Vagina (tissue), 2 donors: ENCODE results near the gene C22orf39.

ENCODE experiments used
- CTCF ChIP-seq, 3 experiments: fragments of 450-650 bp in 2 of 3; fragments of 200-600 bp in 1 of 3; sonication (generic) in 1 of 3; IDR thresholded peaks; one replicate each; pipeline ENCODE4 v1.5.1; 2017 to 2019; ENCODE audit warnings: antibody characterized with exemption in 3 of 3, mild to moderate bottlenecking in 2 of 3, moderate library complexity in 2 of 3
- POLR2A ChIP-seq, 2 donors: fragments of 450-650 bp; IDR thresholded peaks; one replicate each; pipeline ENCODE4 v1.6.1; 2017; ENCODE audit warnings: antibody characterized with exemption in 2 of 2, mild to moderate bottlenecking in 2 of 2, moderate library complexity in 2 of 2

GRCh38 chr22:19460036-19460435 is 12.5 kb upstream of the C22orf39 start:
- TF ChIP-seq CTCF (IDR thresholded peaks at IDR 0.05) (no peak), POLR2A (IDR thresholded peaks at IDR 0.05) (no peak)
